ENCODE results near the gene B4GALNT4. TPM values are rescaled to one million over a fixed set of nuclear protein-coding genes. Genes with fewer than 3 reads are reported as not detected.

Gene B4GALNT4
- polyA plus RNA-seq, 1 experiment: 5.4 TPM

- Histone ChIP-seq H3K27me3 (ENCODE audit: control insufficient read depth, insufficient read depth, low read length) (peaks cover 9% of the 10 kb centered on the region), H3K36me3 (ENCODE audit: control insufficient read depth, insufficient read depth, low read length) (0 out of 2 replicates have a peak, but pooled peaks cover 2% of the 10 kb centered on the region), H3K4me3 (ENCODE audit: low read depth, low read length) (no peak overlapping the region)
- CTCF ChIA-PET: interaction anchor here (0.5 to 0.6 kb wide), 2 partner anchors 10 to 187 kb away, joined by 3 read pairs; no protein-coding TSS in a partner anchor
- no peak for DNase-seq (ENCODE audit: low read depth)
- POLR2A ChIA-PET: no interaction called here
- TF ChIP-seq, protein P1, sequence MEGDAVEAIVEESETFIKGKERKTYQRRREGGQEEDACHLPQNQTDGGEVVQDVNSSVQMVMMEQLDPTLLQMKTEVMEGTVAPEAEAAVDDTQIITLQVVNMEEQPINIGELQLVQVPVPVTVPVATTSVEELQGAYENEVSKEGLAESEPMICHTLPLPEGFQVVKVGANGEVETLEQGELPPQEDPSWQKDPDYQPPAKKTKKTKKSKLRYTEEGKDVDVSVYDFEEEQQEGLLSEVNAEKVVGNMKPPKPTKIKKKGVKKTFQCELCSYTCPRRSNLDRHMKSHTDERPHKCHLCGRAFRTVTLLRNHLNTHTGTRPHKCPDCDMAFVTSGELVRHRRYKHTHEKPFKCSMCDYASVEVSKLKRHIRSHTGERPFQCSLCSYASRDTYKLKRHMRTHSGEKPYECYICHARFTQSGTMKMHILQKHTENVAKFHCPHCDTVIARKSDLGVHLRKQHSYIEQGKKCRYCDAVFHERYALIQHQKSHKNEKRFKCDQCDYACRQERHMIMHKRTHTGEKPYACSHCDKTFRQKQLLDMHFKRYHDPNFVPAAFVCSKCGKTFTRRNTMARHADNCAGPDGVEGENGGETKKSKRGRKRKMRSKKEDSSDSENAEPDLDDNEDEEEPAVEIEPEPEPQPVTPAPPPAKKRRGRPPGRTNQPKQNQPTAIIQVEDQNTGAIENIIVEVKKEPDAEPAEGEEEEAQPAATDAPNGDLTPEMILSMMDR (IDR thresholded peaks at IDR 0.05; ENCODE audit: insufficient read depth, low read depth, low read length): no peak
These were observed 3.8 kb downstream of the B4GALNT4 start for GRCh38 chr11:372809-373715.

DNA sequence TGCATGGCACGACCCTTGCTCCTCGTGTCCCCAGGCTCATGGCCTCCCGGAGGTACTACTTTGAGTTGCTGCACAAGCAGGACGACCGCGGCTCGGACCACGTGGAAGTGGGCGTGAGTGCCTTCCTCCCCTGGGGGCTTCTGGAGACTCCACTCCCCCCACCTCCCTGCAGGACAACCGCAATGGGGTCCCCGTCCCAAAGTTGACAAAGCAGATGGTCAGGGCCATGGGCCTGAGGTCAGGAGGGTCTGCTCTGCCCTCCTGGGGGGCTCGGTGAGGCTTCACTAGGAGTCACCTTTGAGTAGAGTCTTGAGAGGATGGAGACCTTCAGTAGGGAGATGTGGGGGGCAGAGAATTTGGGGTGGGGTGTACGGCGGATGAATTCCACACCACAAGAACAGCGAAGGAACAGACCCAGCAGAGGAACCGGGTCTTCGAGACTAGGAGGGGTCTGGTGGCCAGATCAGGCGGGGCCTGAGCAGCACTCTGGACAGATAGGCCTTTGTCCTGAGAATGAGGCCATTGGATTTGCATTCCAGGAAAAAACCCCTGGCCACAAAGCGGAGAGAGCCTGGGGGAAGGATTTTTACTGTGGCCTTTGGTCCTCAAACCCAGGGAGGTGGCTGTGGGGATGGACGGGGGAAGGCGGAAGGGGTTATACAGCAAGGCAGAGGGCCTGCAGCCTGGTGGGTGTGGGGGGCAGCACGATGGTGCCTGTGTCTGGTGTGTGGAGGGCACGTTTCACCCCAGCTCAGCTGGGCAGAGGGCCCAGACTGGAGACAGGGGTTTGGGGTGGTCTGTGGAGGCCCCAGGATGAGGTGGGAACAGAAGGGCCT is 4.6 kb downstream of the B4GALNT4 start:
- H3K36me3 ChIP-seq (ENCODE audit: control insufficient read depth, insufficient read depth, low read length): 0 out of 2 replicates have a peak, but pooled peaks cover 2% of the 10 kb centered on the region
- H3K27me3 ChIP-seq (ENCODE audit: control insufficient read depth, insufficient read depth, low read length): peaks cover 6% of the 10 kb centered on the region
- H3K4me3 ChIP-seq (ENCODE audit: low read depth, low read length): no peak overlapping the region
- CTCF ChIA-PET: interaction anchor here (0.6 kb wide), 1 partner anchor 188 kb away, joined by 3 read pairs; no protein-coding TSS in a partner anchor
- POLR2A ChIA-PET: no interaction called here
- no peak for DNase-seq (ENCODE audit: low read depth)
- TF ChIP-seq, protein P1 (IDR thresholded peaks at IDR 0.05; ENCODE audit: insufficient read depth, low read depth, low read length): no peak

- ChIA-PET POLR2A (no interaction called here), CTCF (no interaction called here)
- H3K36me3 ChIP-seq (ENCODE audit: control insufficient read depth, insufficient read depth, low read length): 0 out of 2 replicates have a peak, but pooled peaks cover 2% of the 10 kb centered on the region
- DNase-seq (ENCODE audit: low read depth): no peak
- no peak overlapping the region for H3K4me3 ChIP-seq (ENCODE audit: low read depth, low read length)
- TF ChIP-seq, protein P1 (IDR thresholded peaks at IDR 0.05; ENCODE audit: insufficient read depth, low read depth, low read length): no peak
- peaks cover 3% of the 10 kb centered on the region for H3K27me3 ChIP-seq (ENCODE audit: control insufficient read depth, insufficient read depth, low read length)
These were observed 6.0 kb downstream of the B4GALNT4 start for GRCh38 chr11:375065-376025.

GRCh38 chr11:376531-377173 is 7.4 kb downstream of the B4GALNT4 start:
- Histone ChIP-seq H3K27me3 (ENCODE audit: control insufficient read depth, insufficient read depth, low read length) (no peaks in the 10 kb centered on the region), H3K4me3 (ENCODE audit: low read depth, low read length) (no peak overlapping the region), H3K36me3 (ENCODE audit: control insufficient read depth, insufficient read depth, low read length) (0 out of 2 replicates have a peak, but pooled peaks cover 2% of the 10 kb centered on the region)
- CTCF ChIA-PET: no interaction called here
- POLR2A ChIA-PET: no interaction called here
- no peak for DNase-seq (ENCODE audit: low read depth)
- TF ChIP-seq, protein P1 (IDR thresholded peaks at IDR 0.05; ENCODE audit: insufficient read depth, low read depth, low read length): no peak
